Measurements from ENCODE around the gene SLC22A7. TPM values are rescaled to one million over a fixed set of nuclear protein-coding genes. Genes with fewer than 3 reads are reported as not detected.

The SLC22A7 gene
- polyA plus RNA-seq, 1 donor from 2014 or later: 2.3 TPM

- H3F3A ChIP-seq (ENCODE audit: insufficient read depth, low read length, poor library complexity, severe bottlenecking): no peaks in the 10 kb centered on the region
- H3K27me3 ChIP-seq (ENCODE audit: insufficient read depth, low read depth, low read length): no peaks in the 10 kb centered on the region
- H3K27ac ChIP-seq (ENCODE audit: low read length): no peak overlapping the region
- H3K4me3 ChIP-seq (ENCODE audit: low read length): no peak overlapping the region
- H3K4me2 ChIP-seq (ENCODE audit: low read length): no peak overlapping the region
- H2AFZ ChIP-seq (ENCODE audit: low read depth, low read length): no peak overlapping the region
- H4K20me1 ChIP-seq (ENCODE audit: insufficient read depth): peaks cover 5% of the 10 kb centered on the region
- TF ChIP-seq EP300 (conservative IDR thresholded peaks at IDR 0.05; ENCODE audit: poor library complexity, severe bottlenecking) (no peak), TAF1 (IDR thresholded peaks at IDR 0.05; ENCODE audit: low read depth) (no peak), SMC3 (conservative IDR thresholded peaks at IDR 0.05; ENCODE audit: poor library complexity) (no peak), EZH2 (IDR thresholded peaks at IDR 0.05; ENCODE audit: borderline replicate concordance, insufficient read depth, low read length, poor library complexity, severe bottlenecking) (no peak), MXI1 (conservative IDR thresholded peaks at IDR 0.05; ENCODE audit: poor library complexity, severe bottlenecking) (no peak), CTCF (IDR thresholded peaks at IDR 0.05; ENCODE audit: poor library complexity, severe bottlenecking) (no peak), REST (IDR thresholded peaks at IDR 0.05; ENCODE audit: borderline replicate concordance) (no peak), POLR2AphosphoS5 (IDR thresholded peaks at IDR 0.05) (no peak), RAD21 (conservative IDR thresholded peaks at IDR 0.05) (no peak)
- H3K79me2 ChIP-seq (replicated peaks; ENCODE audit: insufficient read depth, low read length): no peaks in the 10 kb centered on the region
- H3K9me2 ChIP-seq (ENCODE audit: insufficient read depth, low read length): no peaks in the 10 kb centered on the region
- no peaks in the 10 kb centered on the region for H3K36me3 ChIP-seq (ENCODE audit: insufficient read depth, low read length)
- H3K9me3 ChIP-seq (ENCODE audit: low read length): no peaks in the 10 kb centered on the region
- H3K9ac ChIP-seq (ENCODE audit: low read length): no peak overlapping the region
Measured at GRCh38 chr6:43267619-43268354, 30.3 kb upstream of the SLC22A7 start.

DNA sequence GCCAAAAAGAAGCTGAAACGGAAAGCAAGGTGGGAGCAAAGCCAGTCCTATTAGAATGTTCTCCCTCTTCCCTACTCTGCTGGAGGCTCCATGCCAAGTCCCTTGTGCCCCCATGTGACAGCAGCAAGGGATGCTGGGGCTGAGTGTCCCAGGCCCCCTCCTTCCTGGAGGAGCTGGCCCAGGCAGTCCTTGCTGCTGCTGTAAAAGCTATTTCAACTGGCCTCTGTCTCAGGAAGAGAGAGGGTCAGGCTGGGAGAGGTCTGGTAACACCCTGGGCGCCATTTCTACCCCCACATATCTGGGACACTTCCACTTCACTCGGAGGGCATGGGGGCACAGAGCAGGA lies 29.7 kb upstream of the SLC22A7 start:
- Histone ChIP-seq H4K20me1 (ENCODE audit: insufficient read depth) (peaks cover 5% of the 10 kb centered on the region), H3K4me3 (ENCODE audit: low read length) (no peak overlapping the region), H3K27me3 (ENCODE audit: insufficient read depth, low read depth, low read length) (no peaks in the 10 kb centered on the region), H3K36me3 (ENCODE audit: insufficient read depth, low read length) (no peaks in the 10 kb centered on the region), H3K9ac (ENCODE audit: low read length) (no peak overlapping the region), H3K4me2 (ENCODE audit: low read length) (no peak overlapping the region), H3K27ac (ENCODE audit: low read length) (no peak overlapping the region), H3K9me2 (ENCODE audit: insufficient read depth, low read length) (no peaks in the 10 kb centered on the region), H3K9me3 (ENCODE audit: low read length) (no peaks in the 10 kb centered on the region), H3K79me2 (replicated peaks; ENCODE audit: insufficient read depth, low read length) (no peaks in the 10 kb centered on the region), H3F3A (ENCODE audit: insufficient read depth, low read length, poor library complexity, severe bottlenecking) (no peaks in the 10 kb centered on the region), H2AFZ (ENCODE audit: low read depth, low read length) (no peak overlapping the region)
- TF ChIP-seq MXI1 (conservative IDR thresholded peaks at IDR 0.05; ENCODE audit: poor library complexity, severe bottlenecking): no peak
- TF ChIP-seq TAF1 (IDR thresholded peaks at IDR 0.05; ENCODE audit: low read depth): no peak
- no peak for TF ChIP-seq RAD21 (conservative IDR thresholded peaks at IDR 0.05)
- no peak for TF ChIP-seq EZH2 (IDR thresholded peaks at IDR 0.05; ENCODE audit: borderline replicate concordance, insufficient read depth, low read length, poor library complexity, severe bottlenecking)
- TF ChIP-seq POLR2AphosphoS5 (IDR thresholded peaks at IDR 0.05): no peak
- TF ChIP-seq EP300 (conservative IDR thresholded peaks at IDR 0.05; ENCODE audit: poor library complexity, severe bottlenecking): no peak
- TF ChIP-seq CTCF (IDR thresholded peaks at IDR 0.05; ENCODE audit: poor library complexity, severe bottlenecking): no peak
- TF ChIP-seq REST (IDR thresholded peaks at IDR 0.05; ENCODE audit: borderline replicate concordance): no peak
- no peak for TF ChIP-seq SMC3 (conservative IDR thresholded peaks at IDR 0.05; ENCODE audit: poor library complexity)

Measured in neural cell (in vitro differentiated cells).